Fibroblast of pulmonary artery (primary cell): ENCODE data around the gene DACT2.

Source experiments
- DNase-seq: peaks from one replicate; pipeline ENCODE4 v3.0.0-alpha.2; 2010; ENCODE audit warnings: low read depth
- H3K4me3 ChIP-seq: replicated peaks from 2 replicates; pipeline ENCODE4 v1.5.1; 2011; ENCODE audit warnings: low read depth, mild to moderate bottlenecking, control low read depth, low read length, moderate library complexity
- CTCF ChIP-seq: IDR thresholded peaks from 2 replicates; pipeline ENCODE4 v1.5.1; 2011; ENCODE audit warnings: mild to moderate bottlenecking, control low read depth, low read length, inconsistent platforms; ENCODE audit errors: missing control alignments

DACT2 gene

GRCh38 chr6:168326294-168327261, 7.0 kb upstream of the DACT2 start:
- H3K4me3 ChIP-seq = no peak overlapping the region
- DNase-seq = peak; percentile 95
- no peak for TF ChIP-seq CTCF

- no peak overlapping the region for H3K4me3 ChIP-seq
- DNase-seq = no peak
- no peak for TF ChIP-seq CTCF
Measured at GRCh38 chr6:168322966-168323365, 3.4 kb upstream of the DACT2 start.

- H3K4me3 ChIP-seq = no peak overlapping the region
- TF ChIP-seq CTCF = no peak
- DNase-seq = peak; percentile 6
Measured at GRCh38 chr6:168320634-168321033, 1.1 kb upstream of the DACT2 start.

DNA sequence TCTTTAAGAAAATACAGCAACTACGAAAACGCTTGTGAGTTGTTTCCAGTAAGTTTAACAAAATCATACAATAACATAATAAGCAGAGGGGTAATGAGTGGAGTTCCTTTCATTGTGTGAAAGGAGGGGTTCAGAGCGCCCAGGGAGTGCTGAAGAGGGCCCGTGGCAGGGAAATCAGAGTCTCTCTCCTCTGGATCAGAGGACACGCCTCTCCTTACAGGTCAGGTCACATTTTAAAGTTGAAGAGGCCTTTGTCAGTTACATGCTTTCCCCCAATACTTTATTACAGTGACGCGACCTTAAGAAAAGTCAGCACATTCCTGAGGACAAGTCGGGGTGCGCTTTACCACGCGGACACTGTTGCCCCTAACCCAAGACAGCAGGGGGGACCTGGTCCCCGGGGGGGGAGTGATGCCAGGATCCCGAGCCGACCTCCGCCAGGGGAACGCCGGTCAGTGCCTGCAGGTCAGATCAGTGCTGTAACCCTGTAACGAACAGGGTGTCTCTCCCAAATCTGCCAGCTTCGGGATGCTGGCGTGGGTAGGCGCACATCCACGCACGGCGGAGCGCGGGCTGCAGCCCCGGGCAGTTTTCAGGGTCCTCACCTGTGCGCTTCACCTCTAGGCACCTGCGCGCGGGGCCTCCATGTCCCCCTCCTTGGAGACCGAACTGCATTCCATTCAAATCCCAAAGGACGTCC, 848 bp downstream of the DACT2 start:
- H3K4me3 ChIP-seq = peak overlapping the region; percentile 38
- no peak for TF ChIP-seq CTCF
- no peak for DNase-seq

DNA sequence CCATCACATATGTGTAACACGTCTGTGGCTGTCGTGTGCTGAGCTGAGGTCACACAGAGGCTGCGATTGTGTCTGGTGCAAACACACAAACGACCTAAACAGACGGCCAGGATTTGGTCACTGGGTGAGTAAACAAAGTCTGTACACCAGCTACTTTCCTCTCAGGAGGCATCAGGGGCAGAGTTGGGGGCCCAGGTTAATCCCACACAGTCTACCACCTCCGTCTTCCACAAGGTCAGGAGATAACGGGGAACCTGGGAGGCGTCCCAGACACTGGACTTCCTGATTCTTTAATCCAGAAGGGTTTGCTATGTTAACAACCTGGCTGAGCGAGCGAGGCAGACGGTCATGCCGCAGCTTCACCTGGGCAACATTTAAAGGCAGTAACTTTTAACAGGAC, 1.5 kb downstream of the DACT2 start:
- no peak for DNase-seq
- no peak for TF ChIP-seq CTCF
- no peak overlapping the region for H3K4me3 ChIP-seq

DNA sequence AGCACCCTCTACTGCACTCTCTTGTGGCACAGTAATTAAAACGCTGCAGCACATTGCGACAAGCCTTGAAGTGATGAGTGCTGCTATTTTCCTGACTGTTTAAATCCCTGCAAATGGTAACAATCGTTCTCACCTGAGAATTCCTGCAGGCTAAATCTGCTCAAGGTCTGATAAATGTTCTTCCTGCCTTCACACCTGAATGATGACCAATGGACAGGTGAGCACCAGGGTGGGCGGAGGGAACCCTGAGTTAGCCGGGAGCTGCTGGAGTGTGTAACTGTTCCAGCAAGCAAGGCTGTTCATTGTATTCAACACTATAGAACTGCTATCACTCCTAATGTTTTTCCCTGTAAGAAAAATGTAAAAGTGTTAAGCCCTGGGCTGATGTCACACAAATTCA, 4.0 kb downstream of the DACT2 start:
- DNase-seq = no peak
- H3K4me3 ChIP-seq = no peak overlapping the region
- TF ChIP-seq CTCF = no peak
